Naive thymus-derived CD4-positive, alpha-beta T cell (primary cell): ENCODE measurements around the gene CREB1. TPM values are rescaled to one million over a fixed set of nuclear protein-coding genes. Genes with fewer than 3 reads are reported as not detected.

Experiments
- ATAC-seq: fragments of 150-1000 bp; cut with Tn5 transposase; 2 replicates; pipeline ENCODE4 v1.10.0; 2021; ENCODE audit warnings: mild to moderate bottlenecking, moderate library complexity
- CTCF ChIA-PET: fragments of 350-600 bp; sonication (Branson Sonifier 250); formaldehyde crosslinking; loops from one replicate; lab custom pipeline; 2021; ENCODE audit warnings: antibody characterized with exemption; lab: Charles Lee
- POLR2A ChIA-PET: fragments of 350-600 bp; sonication (Branson Sonifier 250); formaldehyde crosslinking; loops from one replicate; lab custom pipeline; 2021; ENCODE audit warnings: antibody characterized with exemption, inconsistent platforms; lab: Charles Lee
- DNase-seq, 9 donors: peaks; one replicate each; pipeline versions ENCODE4 v3.0.0 to v3.0.0-alpha.2; 2020 to 2022; ENCODE audit warnings: mixed read lengths in 1 of 9
- H3K27ac ChIP-seq: one replicate; pipeline ENCODE4 v1.7.0; 2013; ENCODE audit warnings: mild to moderate bottlenecking, low read depth, low read length, moderate library complexity
- H3K27me3 ChIP-seq, 2 donors: one replicate each; pipeline ENCODE4 v1.7.0; 2013; ENCODE audit warnings: low read length in 2 of 2, mild to moderate bottlenecking in 2 of 2, moderate library complexity in 2 of 2; ENCODE audit not compliant: control insufficient read depth in 2 of 2, insufficient read depth in 2 of 2
- H3K36me3 ChIP-seq, 3 experiments: 1 replicate in 2 of 3; 2 replicates in 1 of 3; pipeline ENCODE4 v1.7.0; 2013; ENCODE audit warnings: low read length in 3 of 3, mild to moderate bottlenecking in 3 of 3, moderate library complexity in 1 of 3; ENCODE audit not compliant: insufficient read depth in 3 of 3, control insufficient read depth in 2 of 3
- H3K4me1 ChIP-seq, 2 donors: one replicate each; pipeline ENCODE4 v1.7.0; 2013; ENCODE audit warnings: low read length in 2 of 2, mild to moderate bottlenecking in 2 of 2, moderate library complexity in 1 of 2; ENCODE audit not compliant: control insufficient read depth in 2 of 2, insufficient read depth in 2 of 2
- H3K4me3 ChIP-seq: 2 replicates; pipeline ENCODE4 v1.7.0; 2013; ENCODE audit warnings: mild to moderate bottlenecking, low read length
- H3K9me3 ChIP-seq, 3 experiments: 1 replicate in 2 of 3; 2 replicates in 1 of 3; pipeline ENCODE4 v1.7.0; 2013; ENCODE audit warnings: low read length in 3 of 3; ENCODE audit not compliant: control insufficient read depth in 2 of 3
- H3K27ac Mint-ChIP-seq, 9 donors: one replicate each; pipeline ENCODE4 v1.8.0; 2020 to 2022; ENCODE audit warnings: mixed read lengths in 9 of 9, mild to moderate bottlenecking in 8 of 9, moderate library complexity in 5 of 9, inconsistent platforms in 2 of 9
- H3K27me3 Mint-ChIP-seq, 5 donors: one replicate each; pipeline ENCODE4 v1.8.0; 2021 to 2022; ENCODE audit warnings: mixed read lengths in 5 of 5, mild to moderate bottlenecking in 1 of 5
- H3K36me3 Mint-ChIP-seq, 5 donors: one replicate each; pipeline ENCODE4 v1.8.0; 2020 to 2022; ENCODE audit warnings: mixed read lengths in 5 of 5, mild to moderate bottlenecking in 3 of 5, inconsistent platforms in 1 of 5
- H3K4me1 Mint-ChIP-seq, 7 donors: one replicate each; pipeline ENCODE4 v1.8.0; 2020 to 2022; ENCODE audit warnings: mixed read lengths in 7 of 7, mild to moderate bottlenecking in 3 of 7, inconsistent platforms in 1 of 7
- H3K4me3 Mint-ChIP-seq, 10 donors: one replicate each; pipeline ENCODE4 v1.8.0; 2020 to 2022; ENCODE audit warnings: mild to moderate bottlenecking in 10 of 10, mixed read lengths in 10 of 10, moderate library complexity in 6 of 10, inconsistent platforms in 2 of 10
- H3K9me3 Mint-ChIP-seq, 11 donors: one replicate each; pipeline ENCODE4 v1.8.0; 2020 to 2022; ENCODE audit warnings: mixed read lengths in 11 of 11, mild to moderate bottlenecking in 4 of 11, inconsistent platforms in 1 of 11, moderate library complexity in 1 of 11
- intact Hi-C, 2 donors: fragments of 100-400 bp; cut with micrococcal nuclease; formaldehyde crosslinking; loops; one replicate each; pipeline ENCODE4 v1.15.1; 2023
- polyA plus RNA-seq, 2 donors: library from polyadenylated mRNA; unstranded; fragments of 300-500 nt; fragmentation: Illumina TruSeq; gene quantifications; one replicate each; pipeline ENCODE4 v1.2.3, GENCODE V29; 2021
- total RNA-seq, 6 experiments: library from RNA in 5 of 6; stranded (reverse) in 5 of 6; gene quantifications; 1 replicate in 5 of 6; 2 replicates in 1 of 6; pipeline ENCODE4 v1.2.3 and lab custom pipeline; 2021 to 2026

The CREB1 gene
- total and polyA plus RNA-seq, 7 experiments from 2014 or later: 71.1 to 141 (median 106) TPM

DNA sequence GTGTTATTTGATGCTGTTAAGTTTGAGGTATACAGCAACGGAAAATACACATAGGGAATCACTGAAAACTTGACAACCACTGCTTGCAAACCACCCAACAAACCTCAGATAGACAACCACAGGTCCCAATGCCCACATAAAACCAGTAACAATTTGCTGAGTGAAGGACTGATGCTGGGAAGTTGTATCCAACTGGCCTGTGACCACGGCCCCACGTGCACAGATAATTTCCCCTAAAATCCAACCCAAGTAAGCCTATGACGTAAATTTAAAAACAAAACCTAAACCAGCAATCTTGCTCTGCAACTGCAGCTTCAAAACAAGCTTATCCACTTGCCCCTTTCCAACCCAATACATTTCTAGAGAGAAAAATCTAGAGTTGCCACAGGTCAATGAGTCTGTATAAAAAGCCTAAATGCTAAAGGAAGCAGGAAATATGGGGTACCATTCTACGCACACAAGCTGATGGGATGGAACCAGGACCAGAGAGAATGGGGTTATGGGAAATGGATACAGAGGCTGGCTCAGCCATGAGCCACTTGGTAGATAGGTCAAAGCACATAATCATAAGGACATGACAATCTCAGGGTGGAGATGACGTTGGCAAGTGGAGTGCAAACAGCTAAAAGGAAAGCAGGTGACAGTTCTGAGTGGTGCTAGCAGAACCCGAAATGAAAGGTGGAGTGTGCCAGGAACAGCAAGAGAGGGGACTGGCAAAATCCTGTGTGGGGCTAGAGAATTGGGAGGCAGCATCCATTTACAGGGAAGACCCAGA, 27.8 kb upstream of the CREB1 start:
- peaks cover 11 to 29% of the 10 kb centered on the region in 2 donors for H3K4me1 ChIP-seq
- H3K9me3 Mint-ChIP-seq: no peaks in the 10 kb centered on the region
- POLR2A ChIA-PET: interaction anchor here (0.6 to 5.4 kb wide), 5 partner anchors 16 to 147 kb away, joined by 3 to 36 read pairs (median 4); partner anchors contain the start of gene CREB1

DNA sequence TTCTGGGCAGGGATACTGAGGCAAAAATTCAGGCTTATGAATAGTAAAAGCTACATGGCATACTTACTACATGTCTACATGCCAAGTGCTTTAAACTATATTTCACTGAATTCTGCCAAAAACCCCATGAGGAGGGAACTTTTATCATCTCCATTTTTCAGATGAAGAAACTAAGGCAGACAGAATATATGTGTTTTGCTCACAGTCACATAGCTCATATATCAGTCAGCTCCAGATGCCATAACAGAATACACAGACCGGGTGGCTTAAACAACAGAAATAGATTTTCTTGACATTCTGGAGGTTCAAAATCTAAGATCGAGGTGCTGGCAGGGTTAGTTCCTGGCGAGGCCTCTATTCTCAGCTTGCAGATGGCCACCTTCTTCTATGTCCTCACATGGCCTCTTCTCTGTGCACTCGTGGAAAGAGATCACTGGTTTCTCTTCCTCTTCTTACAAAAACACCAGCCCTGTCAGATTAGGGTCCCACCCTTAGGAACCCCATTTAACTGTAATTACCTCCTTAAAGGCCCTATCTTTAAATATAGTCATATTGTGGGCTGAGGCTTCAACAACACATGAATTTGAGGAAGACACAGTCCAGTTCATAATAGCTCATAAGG, 27.1 kb upstream of the CREB1 start:
- no peak overlapping the region for H3K27ac ChIP-seq
- no peaks in the 10 kb centered on the region for H3K36me3 ChIP-seq
- no peak overlapping the region for H3K27ac Mint-ChIP-seq
- no peaks in the 10 kb centered on the region for H3K27me3 Mint-ChIP-seq
- no peak overlapping the region for H3K4me3 ChIP-seq
- intact Hi-C loops: no loop called here
- H3K36me3 Mint-ChIP-seq: peaks cover 0 to 6% (median 3%) of the 10 kb centered on the region in 5 donors
- no peaks in the 10 kb centered on the region for H3K9me3 ChIP-seq
- no peak for DNase-seq
- no peaks in the 10 kb centered on the region for H3K27me3 ChIP-seq
- peaks cover 37 to 72% (median 52%) of the 10 kb centered on the region in 7 donors for H3K4me1 Mint-ChIP-seq
- no peak overlapping the region for H3K4me3 Mint-ChIP-seq
- POLR2A ChIA-PET: interaction anchor here (0.6 to 5.4 kb wide), 5 partner anchors 24 to 148 kb away, joined by 3 to 36 read pairs (median 4); partner anchors contain the start of gene CREB1
- no peaks in the 10 kb centered on the region for H3K9me3 Mint-ChIP-seq
- peaks cover 11 to 30% of the 10 kb centered on the region in 2 donors for H3K4me1 ChIP-seq
- peak; percentile 67 for ATAC-seq
- CTCF ChIA-PET: interaction anchor here (1.0 kb wide), 1 partner anchor 703 kb away, joined by 3 read pairs; no protein-coding TSS in a partner anchor

More for the DNA sequence above, 27.8 kb upstream of the CREB1 start:
- Mint-ChIP-seq H3K4me1 (peaks cover 35 to 69% (median 50%) of the 10 kb centered on the region in 7 donors), H3K27me3 (no peaks in the 10 kb centered on the region), H3K4me3 (no peak overlapping the region), H3K27ac (peak overlapping the region in 1 of 9 donors; percentile 43), H3K36me3 (peaks cover 0 to 6% (median 3%) of the 10 kb centered on the region in 5 donors)
- CTCF ChIA-PET: interaction anchor here (1.0 kb wide), 1 partner anchor 702 kb away, joined by 3 read pairs; no protein-coding TSS in a partner anchor
- Histone ChIP-seq H3K9me3 (no peaks in the 10 kb centered on the region), H3K36me3 (no peaks in the 10 kb centered on the region), H3K27me3 (no peaks in the 10 kb centered on the region), H3K4me3 (no peak overlapping the region), H3K27ac (no peak overlapping the region)
- no peak for DNase-seq
- no peak for ATAC-seq
- intact Hi-C loops: no loop called here

DNA sequence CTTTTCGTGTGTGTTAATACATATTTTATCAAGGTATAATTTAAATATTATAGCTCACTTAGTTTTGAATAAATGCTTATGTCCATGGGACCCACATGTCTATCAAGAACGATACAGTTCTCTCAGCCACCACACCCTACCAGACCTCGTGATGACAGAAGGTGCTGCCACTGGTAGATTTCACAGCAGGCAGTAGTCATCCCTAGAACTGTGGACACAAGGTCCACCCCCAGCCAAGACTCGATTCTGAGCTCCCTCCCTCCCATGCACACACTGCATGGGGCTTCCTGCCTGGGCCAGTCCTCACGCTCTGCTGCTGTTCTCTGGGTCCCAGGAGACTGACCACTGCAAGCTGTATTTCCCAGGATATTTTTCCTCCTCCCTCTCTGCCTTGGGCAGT, 26.5 kb upstream of the CREB1 start:
- peak; percentile 60 for ATAC-seq

DNA sequence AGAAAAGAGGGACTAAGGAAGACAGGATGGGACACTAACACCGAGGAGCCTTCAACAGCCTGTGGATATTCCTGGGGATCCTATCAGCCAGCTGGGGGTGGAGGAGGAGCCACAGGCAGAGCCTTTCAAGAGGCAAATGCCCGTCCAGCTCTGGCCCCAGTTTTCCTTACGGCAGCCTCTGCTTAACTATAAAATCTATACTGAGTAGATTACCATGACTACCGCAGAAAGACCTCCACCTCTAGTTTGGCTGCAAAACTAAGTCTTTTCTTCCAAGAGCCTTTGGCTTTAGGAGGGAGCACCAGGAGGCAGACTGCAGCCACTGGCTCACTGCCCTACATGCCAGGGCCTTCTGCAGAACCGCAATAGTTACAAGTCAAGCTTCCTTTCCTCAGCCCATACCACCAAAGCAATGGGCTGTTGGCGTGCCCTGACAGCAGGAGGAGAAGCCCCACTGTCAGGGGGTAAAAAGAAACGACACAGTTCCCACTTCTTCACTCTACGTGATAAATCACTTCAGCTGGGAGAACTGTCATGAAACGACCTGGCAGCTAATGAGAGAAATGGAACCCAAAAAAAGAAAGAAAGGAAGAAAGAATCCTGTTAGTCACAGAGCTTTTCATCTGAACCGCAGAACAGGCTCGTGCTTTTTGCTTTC, 25.1 kb upstream of the CREB1 start:
- CTCF ChIA-PET: interaction anchor here (0.6 kb wide), 1 partner anchor 222 kb away, joined by 3 read pairs; no protein-coding TSS in a partner anchor
- H3K27ac ChIP-seq: no peak overlapping the region
- peak overlapping the region in 7 of 9 donors; percentile 39 to 84 (median 58) for H3K27ac Mint-ChIP-seq
- peaks cover 0 to 2% (median 0%) of the 10 kb centered on the region in 5 donors for H3K27me3 Mint-ChIP-seq
- H3K27me3 ChIP-seq: no peaks in the 10 kb centered on the region
- peaks cover 33 to 67% (median 45%) of the 10 kb centered on the region in 7 donors for H3K4me1 Mint-ChIP-seq
- no peak for ATAC-seq
- peaks cover 11 to 30% of the 10 kb centered on the region in 2 donors for H3K4me1 ChIP-seq
- DNase-seq: no peak
- H3K36me3 Mint-ChIP-seq: peaks cover 0 to 13% (median 6%) of the 10 kb centered on the region in 5 donors
- peaks cover 0 to 9% (median 0%) of the 10 kb centered on the region in 11 donors for H3K9me3 Mint-ChIP-seq
- H3K4me3 Mint-ChIP-seq: peak overlapping the region in 9 of 10 donors; percentile 8 to 74 (median 60)
- H3K36me3 ChIP-seq: no peaks in the 10 kb centered on the region
- H3K4me3 ChIP-seq: no peak overlapping the region
- intact Hi-C loops: loop anchor here (1.0 kb wide), 3 partner anchors 12 to 25 kb away; partner anchors contain the start of gene CREB1 (in 1 of the 2)
- POLR2A ChIA-PET: interaction anchor here (0.6 to 5.4 kb wide), 3 partner anchors 26 to 441 kb away, joined by 3 to 36 read pairs (median 3); partner anchors contain the start of gene CREB1
- no peaks in the 10 kb centered on the region for H3K9me3 ChIP-seq

More for the DNA sequence above, 26.5 kb upstream of the CREB1 start:
- peaks cover 37 to 72% (median 52%) of the 10 kb centered on the region in 7 donors for H3K4me1 Mint-ChIP-seq
- ChIA-PET POLR2A (interaction anchor here (1.1 to 5.4 kb wide), 3 partner anchors 23 to 31 kb away, joined by 3 to 36 read pairs (median 4); partner anchors contain the start of gene CREB1), CTCF (no interaction called here)
- H3K36me3 Mint-ChIP-seq: peaks cover 0 to 6% (median 3%) of the 10 kb centered on the region in 5 donors
- H3K4me1 ChIP-seq: peaks cover 11 to 30% of the 10 kb centered on the region in 2 donors
- no peaks in the 10 kb centered on the region for H3K27me3 Mint-ChIP-seq
- no peak overlapping the region for H3K4me3 ChIP-seq
- intact Hi-C loops: no loop called here
- peak overlapping the region in 1 of 9 donors; percentile 50 for H3K27ac Mint-ChIP-seq
- H3K4me3 Mint-ChIP-seq: no peak overlapping the region
- no peaks in the 10 kb centered on the region for H3K9me3 ChIP-seq
- H3K27ac ChIP-seq: no peak overlapping the region
- no peaks in the 10 kb centered on the region for H3K27me3 ChIP-seq
- peaks cover 0 to 1% (median 0%) of the 10 kb centered on the region in 11 donors for H3K9me3 Mint-ChIP-seq
- no peaks in the 10 kb centered on the region for H3K36me3 ChIP-seq
- DNase-seq: no peak

DNA sequence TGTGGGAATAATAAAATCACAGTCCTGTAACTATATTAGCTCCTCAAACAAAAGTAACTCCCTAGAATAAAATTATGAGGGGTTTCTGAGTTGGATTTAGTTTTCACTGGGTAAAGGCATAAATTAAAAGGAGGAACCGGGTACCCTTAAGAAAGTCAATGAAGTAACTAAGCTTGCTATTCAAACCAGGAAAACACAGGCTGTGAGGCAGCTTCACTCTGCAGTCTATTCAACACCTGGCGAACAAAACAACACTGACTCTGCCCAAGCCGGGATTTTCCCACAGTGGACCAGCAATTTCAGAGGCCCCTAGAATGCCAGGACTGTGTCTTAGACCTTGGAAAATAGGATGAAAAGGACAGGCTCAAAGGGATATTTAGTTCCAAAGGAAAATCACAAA, 24.6 kb upstream of the CREB1 start:
- no peaks in the 10 kb centered on the region for H3K36me3 ChIP-seq
- no peaks in the 10 kb centered on the region for H3K27me3 ChIP-seq
- ATAC-seq (no peak), DNase-seq (no peak)
- H3K4me3 ChIP-seq: no peak overlapping the region
- peak overlapping the region in 7 of 9 donors; percentile 47 to 87 (median 67) for H3K27ac Mint-ChIP-seq
- CTCF ChIA-PET: interaction anchor here (0.6 kb wide), 1 partner anchor 222 kb away, joined by 3 read pairs; no protein-coding TSS in a partner anchor
- intact Hi-C loops: loop anchor here (1.0 kb wide), 3 partner anchors 11 to 24 kb away; partner anchors contain the start of gene CREB1 (in 1 of the 2)
- POLR2A ChIA-PET: interaction anchor here (0.8 to 5.4 kb wide), 3 partner anchors 26 to 442 kb away, joined by 3 to 36 read pairs (median 3); partner anchors contain the start of gene CREB1
- peaks cover 0 to 13% (median 6%) of the 10 kb centered on the region in 5 donors for H3K36me3 Mint-ChIP-seq
- H3K4me3 Mint-ChIP-seq: peak overlapping the region in 9 of 10 donors; percentile 8 to 74 (median 60)
- peaks cover 11 to 30% of the 10 kb centered on the region in 2 donors for H3K4me1 ChIP-seq
- H3K9me3 Mint-ChIP-seq: peaks cover 0 to 9% (median 0%) of the 10 kb centered on the region in 11 donors
- H3K9me3 ChIP-seq: no peaks in the 10 kb centered on the region
- peaks cover 33 to 64% (median 45%) of the 10 kb centered on the region in 7 donors for H3K4me1 Mint-ChIP-seq
- peaks cover 0 to 2% (median 0%) of the 10 kb centered on the region in 5 donors for H3K27me3 Mint-ChIP-seq
- H3K27ac ChIP-seq: no peak overlapping the region
